Activated CD4-positive, alpha-beta memory T cell treated with anti-CD3 and anti-CD28 coated beads, Interleukin-2, amount 10 ng/mL, durations not matched to agents 7 days and 5 days (primary cell): ENCODE measurements around the gene KAZN. TPM values are rescaled to one million over a fixed set of nuclear protein-coding genes. Genes with fewer than 3 reads are reported as not detected.

ENCODE experiments used
- CTCF ChIA-PET: fragments of 350-600 bp; sonication (Branson Sonifier 250); formaldehyde crosslinking; loops from one replicate; lab custom pipeline; 2021; ENCODE audit warnings: antibody characterized with exemption, inconsistent platforms; lab: Charles Lee
- POLR2A ChIA-PET: fragments of 350-600 bp; sonication (Branson Sonifier 250); formaldehyde crosslinking; loops from one replicate; lab custom pipeline; 2021; ENCODE audit warnings: antibody characterized with exemption; lab: Charles Lee
- DNase-seq: peaks from one replicate; pipeline ENCODE4 v3.0.0-alpha.2; 2020
- H3K27ac Mint-ChIP-seq: one replicate; pipeline ENCODE4 v1.8.0; 2021; ENCODE audit warnings: mild to moderate bottlenecking, mixed read lengths
- H3K27me3 Mint-ChIP-seq: one replicate; pipeline ENCODE4 v1.8.0; 2021; ENCODE audit warnings: mixed read lengths
- H3K36me3 Mint-ChIP-seq: one replicate; pipeline ENCODE4 v1.8.0; 2021; ENCODE audit warnings: low read depth, mixed read lengths
- H3K4me1 Mint-ChIP-seq: one replicate; pipeline ENCODE4 v1.8.0; 2021; ENCODE audit warnings: mixed read lengths
- H3K4me3 Mint-ChIP-seq: one replicate; pipeline ENCODE4 v1.8.0; 2021; ENCODE audit warnings: mild to moderate bottlenecking, mixed read lengths
- H3K9me3 Mint-ChIP-seq: one replicate; pipeline ENCODE4 v1.8.0; 2021; ENCODE audit warnings: mixed read lengths
- total RNA-seq, 2 experiments: library from RNA; stranded (reverse); gene quantifications; one replicate each; pipeline ENCODE4 v1.2.3, GENCODE V29; 2021

Gene KAZN
- total RNA-seq, 2 experiments from 2014 or later: 0.30 to 0.43 TPM

GRCh38 chr1:14872762-14873161, 274.3 kb downstream of the KAZN start:
- ChIA-PET CTCF (no interaction called here), POLR2A (no interaction called here)
- Mint-ChIP-seq H3K36me3 (no peaks in the 10 kb centered on the region), H3K9me3 (no peaks in the 10 kb centered on the region), H3K4me1 (no peaks in the 10 kb centered on the region), H3K4me3 (no peak overlapping the region), H3K27ac (no peak overlapping the region), H3K27me3 (peaks cover 3% of the 10 kb centered on the region)
- no peak for DNase-seq

- H3K27ac Mint-ChIP-seq: no peak overlapping the region
- H3K9me3 Mint-ChIP-seq: no peaks in the 10 kb centered on the region
- no peaks in the 10 kb centered on the region for H3K4me1 Mint-ChIP-seq
- ChIA-PET CTCF (no interaction called here), POLR2A (no interaction called here)
- H3K4me3 Mint-ChIP-seq: no peak overlapping the region
- no peaks in the 10 kb centered on the region for H3K36me3 Mint-ChIP-seq
- peaks cover 3% of the 10 kb centered on the region for H3K27me3 Mint-ChIP-seq
- DNase-seq: no peak
Measured at GRCh38 chr1:14873677-14874076, 275.2 kb downstream of the KAZN start.

GRCh38 chr1:14875524-14876509, 277.3 kb downstream of the KAZN start:
- POLR2A ChIA-PET: no interaction called here
- CTCF ChIA-PET: no interaction called here
- H3K9me3 Mint-ChIP-seq: no peaks in the 10 kb centered on the region
- no peak for DNase-seq
- no peak overlapping the region for H3K4me3 Mint-ChIP-seq
- H3K36me3 Mint-ChIP-seq: no peaks in the 10 kb centered on the region
- H3K27me3 Mint-ChIP-seq: peaks cover 3% of the 10 kb centered on the region
- no peaks in the 10 kb centered on the region for H3K4me1 Mint-ChIP-seq
- H3K27ac Mint-ChIP-seq: no peak overlapping the region

GRCh38 chr1:14876747-14877146, 278.3 kb downstream of the KAZN start:
- Mint-ChIP-seq H3K27me3 (peaks cover 3% of the 10 kb centered on the region), H3K36me3 (no peaks in the 10 kb centered on the region), H3K9me3 (no peaks in the 10 kb centered on the region), H3K27ac (no peak overlapping the region), H3K4me3 (no peak overlapping the region), H3K4me1 (no peaks in the 10 kb centered on the region)
- ChIA-PET CTCF (no interaction called here), POLR2A (no interaction called here)
- no peak for DNase-seq

- H3K27me3 Mint-ChIP-seq: peaks cover 3% of the 10 kb centered on the region
- no peak overlapping the region for H3K4me3 Mint-ChIP-seq
- CTCF ChIA-PET: no interaction called here
Measured at GRCh38 chr1:14877224-14877623, 278.7 kb downstream of the KAZN start.

GRCh38 chr1:14878124-14878523, 279.6 kb downstream of the KAZN start:
- ChIA-PET POLR2A (no interaction called here), CTCF (no interaction called here)
- no peak for DNase-seq
- Mint-ChIP-seq H3K9me3 (no peaks in the 10 kb centered on the region), H3K27ac (no peak overlapping the region), H3K4me3 (no peak overlapping the region), H3K36me3 (no peaks in the 10 kb centered on the region), H3K27me3 (peaks cover 3% of the 10 kb centered on the region), H3K4me1 (no peaks in the 10 kb centered on the region)

More at GRCh38 chr1:14877224-14877623, 278.7 kb downstream of the KAZN start:
- POLR2A ChIA-PET: no interaction called here
- no peak for DNase-seq
- no peak overlapping the region for H3K27ac Mint-ChIP-seq
- H3K36me3 Mint-ChIP-seq: no peaks in the 10 kb centered on the region
- no peaks in the 10 kb centered on the region for H3K4me1 Mint-ChIP-seq
- H3K9me3 Mint-ChIP-seq: no peaks in the 10 kb centered on the region

- H3K9me3 Mint-ChIP-seq: no peaks in the 10 kb centered on the region
- ChIA-PET POLR2A (no interaction called here), CTCF (no interaction called here)
- H3K4me3 Mint-ChIP-seq: no peak overlapping the region
- no peaks in the 10 kb centered on the region for H3K4me1 Mint-ChIP-seq
- H3K27me3 Mint-ChIP-seq: peaks cover 3% of the 10 kb centered on the region
- H3K36me3 Mint-ChIP-seq: no peaks in the 10 kb centered on the region
- H3K27ac Mint-ChIP-seq: no peak overlapping the region
- DNase-seq: no peak
Measured at GRCh38 chr1:14878951-14879350, 280.5 kb downstream of the KAZN start.

- no peaks in the 10 kb centered on the region for H3K4me1 Mint-ChIP-seq
- no peak overlapping the region for H3K4me3 Mint-ChIP-seq
- no peaks in the 10 kb centered on the region for H3K36me3 Mint-ChIP-seq
- no peaks in the 10 kb centered on the region for H3K27me3 Mint-ChIP-seq
- CTCF ChIA-PET: no interaction called here
- no peak for DNase-seq
- H3K9me3 Mint-ChIP-seq: no peaks in the 10 kb centered on the region
- no peak overlapping the region for H3K27ac Mint-ChIP-seq
- POLR2A ChIA-PET: no interaction called here
Measured at GRCh38 chr1:14880456-14881316, 282.2 kb downstream of the KAZN start.

GRCh38 chr1:14881775-14882672, 283.5 kb downstream of the KAZN start:
- DNase-seq: no peak
- Mint-ChIP-seq H3K27me3 (no peaks in the 10 kb centered on the region), H3K9me3 (no peaks in the 10 kb centered on the region), H3K4me3 (no peak overlapping the region), H3K27ac (no peak overlapping the region), H3K4me1 (no peaks in the 10 kb centered on the region), H3K36me3 (no peaks in the 10 kb centered on the region)
- CTCF ChIA-PET: no interaction called here
- POLR2A ChIA-PET: no interaction called here

GRCh38 chr1:14884614-14885175, 286.2 kb downstream of the KAZN start:
- DNase-seq: no peak
- Mint-ChIP-seq H3K27me3 (no peaks in the 10 kb centered on the region), H3K36me3 (no peaks in the 10 kb centered on the region), H3K9me3 (no peaks in the 10 kb centered on the region), H3K27ac (no peak overlapping the region), H3K4me1 (no peaks in the 10 kb centered on the region), H3K4me3 (no peak overlapping the region)
- ChIA-PET POLR2A (no interaction called here), CTCF (no interaction called here)

GRCh38 chr1:14887044-14887566, 288.6 kb downstream of the KAZN start:
- Mint-ChIP-seq H3K4me3 (no peak overlapping the region), H3K27me3 (peaks cover 3% of the 10 kb centered on the region), H3K9me3 (no peaks in the 10 kb centered on the region), H3K4me1 (no peaks in the 10 kb centered on the region), H3K27ac (no peak overlapping the region), H3K36me3 (no peaks in the 10 kb centered on the region)
- POLR2A ChIA-PET: no interaction called here
- no peak for DNase-seq
- CTCF ChIA-PET: no interaction called here

GRCh38 chr1:14887764-14888350, 289.4 kb downstream of the KAZN start:
- peaks cover 3% of the 10 kb centered on the region for H3K27me3 Mint-ChIP-seq
- no peak overlapping the region for H3K27ac Mint-ChIP-seq
- no peaks in the 10 kb centered on the region for H3K9me3 Mint-ChIP-seq
- no peaks in the 10 kb centered on the region for H3K36me3 Mint-ChIP-seq
- DNase-seq: no peak
- H3K4me1 Mint-ChIP-seq: no peaks in the 10 kb centered on the region
- H3K4me3 Mint-ChIP-seq: no peak overlapping the region
- POLR2A ChIA-PET: no interaction called here
- CTCF ChIA-PET: no interaction called here
